Hepatocyte (in vitro differentiated cells): ENCODE data around the gene BCL3. TPM values are rescaled to one million over a fixed set of nuclear protein-coding genes. Genes with fewer than 3 reads are reported as not detected.
A peak's percentile ranks its signal among the peaks of the same experiment; 100 is the strongest.
"Not testable (repeated sequence)": the region's sequence is repeated elsewhere in the genome, so short reads cannot be mapped to it uniquely, and the experiment has no call there.

Experiments
- DNase-seq: peaks from one replicate; pipeline ENCODE4 v3.0.0-alpha.2; 2016; ENCODE audit warnings: low spot score
- H2AFZ ChIP-seq: fragments of 200-600 bp; sonication (generic); 2 replicates; pipeline ENCODE4 v1.6.0; 2016; ENCODE audit warnings: antibody characterized with exemption, mild to moderate bottlenecking
- H3K27ac ChIP-seq: fragments of 200-600 bp; sonication (generic); 2 replicates; pipeline ENCODE4 v1.5.1; 2016; ENCODE audit warnings: mild to moderate bottlenecking
- H3K27me3 ChIP-seq: fragments of 200-600 bp; sonication (generic); 2 replicates; pipeline ENCODE4 v1.6.1; 2016
- H3K36me3 ChIP-seq: fragments of 200-600 bp; sonication (generic); replicated peaks from 2 replicates; pipeline ENCODE4 v1.5.1; 2016; ENCODE audit warnings: low read depth; ENCODE audit not compliant: insufficient read depth
- H3K4me1 ChIP-seq: fragments of 200-600 bp; sonication (generic); 2 replicates; pipeline ENCODE4 v1.5.1; 2016; ENCODE audit warnings: mild to moderate bottlenecking, moderate library complexity; ENCODE audit not compliant: insufficient read depth
- H3K4me2 ChIP-seq: fragments of 200-600 bp; sonication (generic); 2 replicates; pipeline ENCODE4 v1.6.0; 2016
- H3K4me3 ChIP-seq: fragments of 200-600 bp; sonication (generic); 2 replicates; pipeline ENCODE4 v1.5.1; 2016; ENCODE audit warnings: mild to moderate bottlenecking
- H3K79me2 ChIP-seq: fragments of 200-600 bp; sonication (generic); 2 replicates; pipeline ENCODE4 v1.6.0; 2017; ENCODE audit warnings: mild to moderate bottlenecking
- H3K9me2 ChIP-seq: fragments of 200-600 bp; sonication (generic); replicated peaks from 2 replicates; pipeline ENCODE4 v1.6.0; 2017; ENCODE audit warnings: mild to moderate bottlenecking; ENCODE audit not compliant: insufficient read depth
- H3K9me3 ChIP-seq: fragments of 200-600 bp; sonication (generic); 2 replicates; pipeline ENCODE4 v1.5.1; 2016; ENCODE audit warnings: low read depth, mild to moderate bottlenecking
- H4K20me1 ChIP-seq: fragments of 200-600 bp; sonication (generic); 2 replicates; pipeline ENCODE4 v1.6.0; 2016; ENCODE audit warnings: mild to moderate bottlenecking; ENCODE audit not compliant: insufficient read depth, poor library complexity, severe bottlenecking
- EZH2 ChIP-seq: fragments of 200-600 bp; sonication (generic); IDR thresholded peaks from 2 replicates; pipeline ENCODE4 v1.6.1; 2016; ENCODE audit warnings: antibody characterized with exemption, mild to moderate bottlenecking, borderline replicate concordance
- EZH2phosphoT487 ChIP-seq: fragments of 200-600 bp; sonication (generic); IDR thresholded peaks from one replicate; pipeline ENCODE4 v1.6.1; 2018; ENCODE audit warnings: antibody characterized with exemption, mild to moderate bottlenecking, low read depth, moderate library complexity; ENCODE audit not compliant: unreplicated experiment, severe bottlenecking
- WGBS: methylation state at CpG from one replicate; pipeline ENCODE4 v1.1.6; 2016; ENCODE audit warnings: low lambda C conversion rate; ENCODE audit errors: missing lambda C conversion rate; 5-methylcytosine and 5-hydroxymethylcytosine counted together
- polyA plus RNA-seq: library from polyadenylated mRNA; unstranded; fragments of >200 nt; fragmentation: Nextera tagmentation; extraction: Ambion mirVana; gene quantifications from 2 replicates; pipeline ENCODE4 v1.2.1, GENCODE V29; 2016
- total RNA-seq: library from RNA; depleted of rRNA; stranded (reverse); fragments of >200 nt; gene quantifications from 2 replicates; pipeline ENCODE4 v1.2.3, GENCODE V29; 2014
- TF ChIP-seq, protein P1 (sequence below): fragments of 200-600 bp; sonication (generic); IDR thresholded peaks from 2 replicates; pipeline ENCODE4 v1.5.1; 2016; ENCODE audit warnings: antibody characterized with exemption, mild to moderate bottlenecking; ENCODE audit not compliant: poor library complexity

Gene BCL3
- total and polyA plus RNA-seq, 2 experiments from 2014 or later, result 6.3 to 45.7 TPM

DNA sequence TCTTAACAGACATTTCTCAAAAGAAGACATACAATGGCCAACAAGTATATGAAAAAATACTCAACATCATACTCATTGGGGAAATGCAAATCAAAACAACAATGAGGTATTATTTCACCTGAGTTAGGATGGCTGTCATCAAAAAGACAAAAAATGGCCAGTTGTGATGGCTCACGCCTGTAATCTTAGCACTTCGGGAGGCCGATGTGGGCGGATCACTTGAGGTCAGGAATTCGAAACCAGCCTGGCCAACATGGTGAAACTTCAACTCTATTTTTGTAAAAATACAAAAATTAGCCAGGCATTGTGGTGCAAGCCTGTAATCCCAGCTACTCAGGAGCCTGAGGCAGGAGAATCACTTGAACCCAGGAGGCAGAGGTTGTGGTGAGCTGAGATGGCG lies 27.6 kb upstream of the BCL3 start:
- no peak for DNase-seq
- no peak overlapping the region for H2AFZ ChIP-seq
- no peaks in the 10 kb centered on the region for H3K36me3 ChIP-seq
- no peaks in the 10 kb centered on the region for H3K9me2 ChIP-seq
- peaks cover 26% of the 10 kb centered on the region for H3K4me1 ChIP-seq
- H3K9me3 ChIP-seq, result no peaks in the 10 kb centered on the region
- H3K4me2 ChIP-seq, result no peak overlapping the region
- no peak for TF ChIP-seq EZH2
- TF ChIP-seq, protein P1, sequence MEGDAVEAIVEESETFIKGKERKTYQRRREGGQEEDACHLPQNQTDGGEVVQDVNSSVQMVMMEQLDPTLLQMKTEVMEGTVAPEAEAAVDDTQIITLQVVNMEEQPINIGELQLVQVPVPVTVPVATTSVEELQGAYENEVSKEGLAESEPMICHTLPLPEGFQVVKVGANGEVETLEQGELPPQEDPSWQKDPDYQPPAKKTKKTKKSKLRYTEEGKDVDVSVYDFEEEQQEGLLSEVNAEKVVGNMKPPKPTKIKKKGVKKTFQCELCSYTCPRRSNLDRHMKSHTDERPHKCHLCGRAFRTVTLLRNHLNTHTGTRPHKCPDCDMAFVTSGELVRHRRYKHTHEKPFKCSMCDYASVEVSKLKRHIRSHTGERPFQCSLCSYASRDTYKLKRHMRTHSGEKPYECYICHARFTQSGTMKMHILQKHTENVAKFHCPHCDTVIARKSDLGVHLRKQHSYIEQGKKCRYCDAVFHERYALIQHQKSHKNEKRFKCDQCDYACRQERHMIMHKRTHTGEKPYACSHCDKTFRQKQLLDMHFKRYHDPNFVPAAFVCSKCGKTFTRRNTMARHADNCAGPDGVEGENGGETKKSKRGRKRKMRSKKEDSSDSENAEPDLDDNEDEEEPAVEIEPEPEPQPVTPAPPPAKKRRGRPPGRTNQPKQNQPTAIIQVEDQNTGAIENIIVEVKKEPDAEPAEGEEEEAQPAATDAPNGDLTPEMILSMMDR, result no peak
- TF ChIP-seq EZH2phosphoT487, result no peak
- peaks cover 8% of the 10 kb centered on the region for H3K79me2 ChIP-seq
- WGBS, result 91% methylated on average over 6 of the region's 6 CpGs
- H4K20me1 ChIP-seq, result no peaks in the 10 kb centered on the region
- H3K27me3 ChIP-seq, result no peaks in the 10 kb centered on the region
- no peak overlapping the region for H3K4me3 ChIP-seq
- H3K27ac ChIP-seq, result no peak overlapping the region

DNA sequence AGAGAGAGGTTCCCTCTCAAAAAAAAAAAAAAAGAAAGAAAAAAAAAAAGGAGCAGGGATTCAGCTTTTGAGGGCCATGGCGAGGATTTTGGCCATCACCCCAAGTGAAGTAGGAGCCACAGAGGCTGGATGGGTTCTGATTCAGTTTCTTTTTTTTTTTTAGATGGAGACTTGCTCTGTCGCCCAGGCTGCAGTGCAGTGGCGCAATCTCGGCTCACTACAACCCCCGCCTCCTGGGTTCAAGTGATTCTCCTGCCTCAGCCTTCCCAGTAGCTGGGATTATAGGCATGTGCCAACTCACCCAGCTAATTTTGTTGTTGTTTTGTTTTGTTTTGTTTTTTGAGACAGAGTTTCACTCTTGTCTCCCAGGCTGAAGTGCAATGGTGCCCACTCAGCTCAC lies 27.1 kb upstream of the BCL3 start:
- H3K27ac ChIP-seq, H3K4me3 ChIP-seq, H3K9me2 ChIP-seq, H3K4me2 ChIP-seq, DNase-seq, H2AFZ ChIP-seq, H3K36me3 ChIP-seq, H3K27me3 ChIP-seq, H3K79me2 ChIP-seq, H4K20me1 ChIP-seq, H3K9me3 ChIP-seq: not testable (repeated sequence)
- WGBS, result 87% methylated on average over 5 of the region's 5 CpGs
- H3K4me1 ChIP-seq, result peaks cover 30% of the 10 kb centered on the region

DNA sequence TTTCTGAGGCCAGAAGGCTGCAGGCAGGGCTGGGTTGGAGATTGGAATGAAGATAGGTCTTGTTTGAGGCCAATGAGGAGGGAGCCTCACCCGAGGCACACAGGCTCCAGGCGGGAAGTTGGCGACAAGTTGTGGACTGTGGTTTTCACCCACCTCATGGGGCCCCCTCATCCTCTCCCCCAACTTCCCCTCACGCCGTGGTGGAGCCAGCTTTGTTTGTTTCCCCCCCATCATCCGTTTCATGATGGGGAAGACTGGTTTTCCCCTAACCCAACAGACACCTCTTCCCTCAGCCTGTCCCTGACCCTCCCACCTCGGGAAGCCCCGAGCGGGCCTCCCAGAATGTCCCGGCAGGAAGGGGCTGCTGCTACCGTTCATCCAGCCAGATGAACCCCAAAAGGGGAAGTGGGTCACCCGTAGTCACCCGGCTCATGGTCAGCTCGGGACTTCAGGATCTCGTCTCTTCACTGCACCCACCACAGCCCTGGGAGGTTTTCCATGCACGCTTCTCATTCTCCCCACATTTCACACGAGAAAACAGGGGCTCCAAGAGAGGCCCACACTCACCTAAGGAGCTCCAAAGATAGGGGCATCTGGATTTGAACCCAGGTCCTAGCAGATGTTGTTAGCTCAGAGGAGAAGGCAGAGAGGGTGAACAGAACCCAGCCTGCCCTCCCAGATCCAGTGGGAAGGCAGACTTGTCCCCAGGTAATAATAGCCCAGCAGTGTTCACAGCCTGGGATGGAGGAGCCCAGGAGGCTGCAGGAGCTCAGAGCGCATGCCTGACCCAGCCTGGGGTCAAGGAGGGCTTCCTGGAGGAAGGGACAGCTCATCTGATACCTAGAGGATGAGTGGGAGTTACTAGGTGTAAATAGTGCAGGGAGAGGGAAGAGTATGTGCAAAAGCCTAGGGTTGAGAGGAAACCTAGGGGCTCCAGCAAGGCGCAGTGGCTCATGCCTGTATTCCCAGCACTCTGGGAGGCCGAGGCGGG lies 26.1 kb upstream of the BCL3 start:
- TF ChIP-seq EZH2phosphoT487 (no peak), EZH2 (no peak)
- TF ChIP-seq, protein P1, result no peak
- no peak overlapping the region for H3K4me3 ChIP-seq
- no peak overlapping the region for H3K4me2 ChIP-seq
- H3K9me3 ChIP-seq, result no peaks in the 10 kb centered on the region
- H2AFZ ChIP-seq, result no peak overlapping the region
- peaks cover 30% of the 10 kb centered on the region for H3K4me1 ChIP-seq
- no peaks in the 10 kb centered on the region for H3K27me3 ChIP-seq
- H3K79me2 ChIP-seq, result peaks cover 8% of the 10 kb centered on the region
- H3K9me2 ChIP-seq, result no peaks in the 10 kb centered on the region
- DNase-seq, result no peak
- no peaks in the 10 kb centered on the region for H3K36me3 ChIP-seq
- H3K27ac ChIP-seq, result no peak overlapping the region
- no peaks in the 10 kb centered on the region for H4K20me1 ChIP-seq
- 70% methylated on average over 21 of the region's 21 CpGs for whole genome bisulfite sequencing

DNA sequence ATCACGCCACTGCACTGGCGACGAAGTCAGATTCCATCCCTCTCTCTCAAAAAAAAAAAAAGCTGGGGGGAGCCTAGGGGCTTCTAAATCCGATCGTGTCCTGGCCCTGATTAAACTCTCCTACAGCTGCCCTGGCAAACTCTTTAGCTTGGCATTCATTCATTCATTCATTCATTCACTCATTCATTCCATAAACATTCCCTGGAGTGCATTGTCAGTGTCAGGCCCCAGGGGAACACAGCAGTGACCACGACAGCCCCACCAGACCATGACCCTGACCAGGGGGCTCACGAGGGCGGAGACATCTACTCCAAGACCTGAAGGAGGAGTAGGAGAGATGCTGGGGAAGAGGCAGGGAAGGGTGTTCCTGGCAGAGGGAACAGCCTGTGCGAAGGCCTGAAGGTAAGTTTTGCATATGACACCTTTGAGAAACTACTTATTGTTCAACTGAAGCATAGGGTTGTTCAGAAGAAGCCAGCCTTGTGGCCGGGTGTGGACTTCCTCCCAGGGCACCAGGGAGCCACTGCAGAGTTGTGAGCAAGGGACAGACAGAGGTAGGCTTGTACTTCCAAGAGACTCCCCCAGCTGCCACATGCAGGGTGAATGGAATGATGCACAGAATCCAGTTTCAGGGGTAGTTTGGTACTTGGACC lies 25.1 kb upstream of the BCL3 start:
- Histone ChIP-seq H3K4me1 (peaks cover 28% of the 10 kb centered on the region), H3K27ac (peak overlapping the region; percentile 21), H2AFZ (no peak overlapping the region), H3K4me3 (no peak overlapping the region), H4K20me1 (no peaks in the 10 kb centered on the region), H3K36me3 (no peaks in the 10 kb centered on the region), H3K9me2 (no peaks in the 10 kb centered on the region), H3K9me3 (no peaks in the 10 kb centered on the region), H3K4me2 (peak overlapping the region; percentile 62), H3K27me3 (no peaks in the 10 kb centered on the region), H3K79me2 (peaks cover 8% of the 10 kb centered on the region)
- TF ChIP-seq, protein P1, result no peak
- TF ChIP-seq EZH2phosphoT487, result no peak
- 86% methylated on average over 10 of the region's 10 CpGs for WGBS
- DNase-seq, result no peak
